ENCODE measurements around the gene DNAJC6. TPM values are rescaled to one million over a fixed set of nuclear protein-coding genes. Genes with fewer than 3 reads are reported as not detected.
"Not testable (repeated sequence)": the region's sequence is repeated elsewhere in the genome, so short reads cannot be mapped to it uniquely, and the experiment has no call there.

The DNAJC6 gene
- total RNA-seq, 1 donor from 2014 or later = 2.0 TPM

DNA sequence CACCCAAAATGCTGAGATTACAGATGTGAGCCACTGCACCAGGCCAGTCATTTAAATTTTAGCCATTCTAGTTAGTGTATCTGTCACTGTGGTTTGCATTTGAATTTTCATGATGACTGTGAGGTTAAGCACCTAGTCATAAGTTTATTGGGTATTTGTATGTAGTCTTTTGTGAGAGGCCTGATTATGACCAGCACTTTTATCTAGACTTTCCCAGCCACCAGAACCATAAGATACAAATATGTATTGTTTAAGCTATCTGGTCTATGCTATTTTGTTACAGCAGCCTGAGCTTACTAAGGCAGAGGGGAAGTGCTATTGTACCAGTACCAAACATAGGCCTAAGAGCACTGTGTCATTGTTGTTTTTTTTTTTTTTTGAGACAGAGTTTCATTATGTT, 19.9 kb upstream of the DNAJC6 start:
- intact Hi-C loops (cut with DNase I) = no loop called here
- no peak for DNase-seq
- ATAC-seq (ENCODE audit: poor library complexity) = no peak

DNA sequence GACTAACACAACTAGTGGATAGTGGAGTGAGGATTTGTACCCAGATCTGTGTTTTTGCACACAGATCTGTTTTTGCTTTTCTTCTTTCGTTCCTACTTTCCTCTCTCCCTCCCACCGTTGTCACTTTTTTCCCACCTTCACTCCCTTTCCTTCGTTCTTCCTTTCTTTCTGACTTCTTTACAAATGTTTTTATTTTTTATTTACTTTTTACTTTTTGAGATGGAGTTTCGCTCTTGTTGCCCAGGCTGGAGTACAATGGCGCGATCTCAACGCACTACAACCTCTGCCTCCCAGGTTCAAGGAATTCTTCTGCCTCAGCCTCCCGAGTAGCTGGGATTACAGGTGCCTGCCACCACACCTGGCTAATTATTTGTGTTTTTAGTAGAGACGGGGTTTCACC, 17.5 kb upstream of the DNAJC6 start:
- ATAC-seq (ENCODE audit: poor library complexity); DNase-seq; intact Hi-C loops (cut with DNase I): not testable (repeated sequence)

DNA sequence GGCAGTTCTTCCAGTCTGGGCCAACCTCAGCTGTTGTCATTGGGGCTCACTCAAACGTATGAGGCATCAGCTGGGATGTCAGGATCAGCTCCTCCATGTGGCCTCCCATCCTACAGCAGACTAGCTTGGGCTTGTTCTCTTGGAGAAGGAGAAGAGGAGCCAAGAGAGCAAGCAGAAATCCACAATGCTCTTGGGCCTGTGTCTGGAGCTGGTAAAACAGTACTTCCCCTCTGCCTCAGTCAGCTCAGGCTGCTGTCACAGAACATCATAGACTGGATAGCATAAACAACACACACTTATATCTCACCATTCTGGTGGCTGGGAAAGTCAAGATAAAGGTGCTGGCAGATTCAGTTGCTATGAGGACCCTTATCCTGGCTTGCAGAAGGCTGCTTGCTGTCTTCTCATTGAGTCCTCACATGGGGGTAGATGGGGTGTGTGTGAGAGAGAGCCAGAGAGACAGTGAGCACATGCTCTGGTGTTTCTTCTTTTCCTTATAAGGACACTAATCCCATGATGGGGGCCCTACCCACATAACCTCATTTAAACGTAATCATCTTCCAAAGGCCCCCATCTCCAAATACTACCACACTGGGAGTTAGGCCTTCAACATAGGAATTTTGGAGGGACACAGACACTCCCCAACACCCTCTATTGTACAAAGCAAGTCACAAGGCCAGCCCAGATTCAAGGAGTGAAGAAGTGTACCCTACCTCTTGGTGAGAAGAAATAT, 16.3 kb upstream of the DNAJC6 start:
- intact Hi-C loops (cut with DNase I) = no loop called here
- DNase-seq (no peak), ATAC-seq (ENCODE audit: poor library complexity) (no peak)

DNA sequence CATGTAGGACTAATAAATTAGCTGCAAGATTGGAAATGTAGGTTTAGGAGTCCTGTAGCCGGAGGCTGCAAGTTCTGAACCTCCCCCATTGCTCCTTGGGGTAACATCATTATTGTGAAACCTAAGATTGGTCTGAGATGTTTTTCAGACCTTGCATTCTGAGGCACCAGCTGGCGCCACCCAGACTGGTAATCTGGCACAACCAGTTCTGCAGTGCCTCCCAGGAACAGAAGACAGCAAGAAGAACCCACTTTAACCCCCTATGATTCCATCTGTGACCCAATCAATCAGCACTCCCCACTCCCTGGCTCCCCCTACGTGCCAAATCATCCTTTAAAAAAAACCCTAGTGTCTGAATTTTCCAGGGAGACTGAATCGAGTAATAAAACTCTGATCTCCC, 11.6 kb upstream of the DNAJC6 start:
- no peak for ATAC-seq (ENCODE audit: poor library complexity)

DNA sequence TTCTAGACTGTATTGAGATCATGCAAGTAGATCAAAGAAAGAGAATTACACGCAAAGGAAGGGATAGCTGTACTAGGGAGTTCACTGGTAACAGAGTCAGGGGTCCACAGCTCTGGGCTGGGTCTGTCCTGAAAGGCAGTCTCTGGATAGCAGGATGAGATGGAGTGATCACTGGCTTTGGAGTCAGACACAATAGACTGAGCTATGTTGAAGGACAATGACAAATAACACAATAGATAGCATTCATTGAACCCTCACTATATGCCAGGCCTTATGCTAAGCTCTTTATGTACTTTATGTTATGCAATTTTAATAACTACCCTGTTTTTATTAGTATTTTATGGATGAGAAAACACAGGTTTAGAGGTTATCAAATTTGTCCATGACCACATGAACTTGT, 10.0 kb upstream of the DNAJC6 start:
- DNase-seq (no peak), ATAC-seq (ENCODE audit: poor library complexity) (no peak)
- intact Hi-C loops (cut with DNase I) = no loop called here

More for the DNA sequence above, 11.6 kb upstream of the DNAJC6 start:
- intact Hi-C loops (cut with DNase I) = no loop called here
- DNase-seq = no peak

DNA sequence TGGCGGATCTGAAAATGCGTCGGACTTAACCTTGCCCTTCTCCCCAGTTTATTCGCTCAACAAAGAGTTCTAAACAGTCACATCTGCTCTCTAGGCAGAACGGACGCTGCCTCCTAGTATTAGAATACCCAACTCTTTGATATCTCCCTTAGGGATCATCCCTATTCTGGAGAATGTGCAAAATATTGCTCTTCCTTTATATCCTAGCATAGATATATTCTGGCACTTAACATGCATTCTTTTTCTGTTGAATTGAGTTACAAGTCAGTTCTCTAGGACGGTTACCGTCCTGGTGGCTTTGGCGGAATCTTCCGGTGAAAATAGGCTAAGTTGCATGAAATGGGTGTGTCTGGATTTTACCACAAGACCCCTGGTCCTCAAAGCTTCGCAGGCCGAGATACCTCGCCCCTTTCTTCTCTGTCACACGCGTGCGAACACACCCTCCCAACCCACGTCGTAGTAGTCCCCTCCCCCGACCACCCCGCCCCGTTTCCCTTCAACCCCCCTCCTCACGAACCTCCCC, 501 bp upstream of the DNAJC6 start:
- DNase-seq (no peak), ATAC-seq (ENCODE audit: poor library complexity) (no peak)
- intact Hi-C loops (cut with DNase I) = no loop called here

DNA sequence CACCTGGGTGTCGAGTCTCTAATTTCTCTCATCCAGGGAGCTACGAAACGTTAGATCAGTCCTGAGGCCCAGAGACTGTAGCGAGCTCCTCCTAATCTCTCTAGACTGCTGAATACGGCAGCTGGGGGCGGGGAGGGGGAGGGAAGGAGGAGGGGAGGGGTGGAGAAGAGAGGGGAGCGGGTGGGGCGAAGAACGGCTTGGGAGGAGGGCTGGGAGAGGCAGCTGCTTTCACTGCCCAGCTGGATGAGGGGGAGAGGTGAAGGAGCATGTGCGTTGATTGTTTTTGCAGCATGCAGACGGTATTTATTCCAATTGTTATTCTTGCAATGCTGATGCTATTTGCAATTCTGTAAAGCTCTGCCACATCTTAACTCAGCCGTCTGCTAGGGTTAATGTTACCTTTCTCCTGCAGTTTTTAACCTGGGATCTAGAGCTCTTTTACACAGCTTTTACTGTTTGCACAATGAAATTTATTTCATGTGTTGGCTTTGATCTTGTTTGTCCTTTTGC, 790 bp downstream of the DNAJC6 start:
- DNase-seq (no peak), ATAC-seq (ENCODE audit: poor library complexity) (peak; percentile 42)
- intact Hi-C loops (cut with DNase I) = no loop called here

DNA sequence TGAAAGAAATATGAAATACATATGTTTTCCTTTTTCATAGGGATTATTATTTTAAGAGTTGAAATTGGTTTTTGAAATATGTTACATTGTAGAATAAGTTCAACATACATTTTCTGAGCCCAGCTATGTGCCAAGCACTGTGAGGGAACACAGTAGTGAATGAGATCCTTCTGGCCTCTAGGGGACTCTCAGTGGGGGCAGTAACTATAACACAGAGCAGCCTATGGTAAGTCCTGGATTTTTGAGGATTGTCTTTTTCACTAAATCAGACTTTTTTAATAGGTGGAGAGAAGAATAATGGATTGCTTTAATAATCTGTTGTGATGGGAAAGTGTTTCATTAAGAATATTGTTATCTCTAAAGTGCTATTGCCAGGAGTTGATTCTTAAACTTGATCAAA, 2.4 kb downstream of the DNAJC6 start:
- no peak for ATAC-seq (ENCODE audit: poor library complexity)
- intact Hi-C loops (cut with DNase I) = no loop called here
- DNase-seq = no peak

DNA sequence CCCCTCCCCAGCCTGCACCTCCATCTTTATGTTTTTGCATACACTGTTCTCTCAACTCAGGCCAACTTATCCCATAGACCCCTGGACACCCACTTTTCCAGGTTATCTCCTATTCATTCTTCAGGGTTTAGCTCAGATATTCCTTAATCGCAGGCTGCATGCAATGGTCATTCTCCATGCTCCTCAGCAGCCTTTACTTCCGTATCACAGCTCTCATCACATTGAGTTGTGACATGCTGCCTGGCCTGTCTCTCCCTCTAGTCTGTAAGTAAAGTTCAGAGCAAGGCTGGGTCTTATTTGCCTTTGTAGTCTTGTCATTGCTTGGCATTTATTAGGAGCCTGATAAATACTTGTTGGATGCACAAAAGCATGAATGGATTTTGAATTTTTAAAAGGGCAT, 6.9 kb downstream of the DNAJC6 start:
- DNase-seq = no peak
- intact Hi-C loops (cut with DNase I) = no loop called here
- ATAC-seq (ENCODE audit: poor library complexity) = no peak

DNA sequence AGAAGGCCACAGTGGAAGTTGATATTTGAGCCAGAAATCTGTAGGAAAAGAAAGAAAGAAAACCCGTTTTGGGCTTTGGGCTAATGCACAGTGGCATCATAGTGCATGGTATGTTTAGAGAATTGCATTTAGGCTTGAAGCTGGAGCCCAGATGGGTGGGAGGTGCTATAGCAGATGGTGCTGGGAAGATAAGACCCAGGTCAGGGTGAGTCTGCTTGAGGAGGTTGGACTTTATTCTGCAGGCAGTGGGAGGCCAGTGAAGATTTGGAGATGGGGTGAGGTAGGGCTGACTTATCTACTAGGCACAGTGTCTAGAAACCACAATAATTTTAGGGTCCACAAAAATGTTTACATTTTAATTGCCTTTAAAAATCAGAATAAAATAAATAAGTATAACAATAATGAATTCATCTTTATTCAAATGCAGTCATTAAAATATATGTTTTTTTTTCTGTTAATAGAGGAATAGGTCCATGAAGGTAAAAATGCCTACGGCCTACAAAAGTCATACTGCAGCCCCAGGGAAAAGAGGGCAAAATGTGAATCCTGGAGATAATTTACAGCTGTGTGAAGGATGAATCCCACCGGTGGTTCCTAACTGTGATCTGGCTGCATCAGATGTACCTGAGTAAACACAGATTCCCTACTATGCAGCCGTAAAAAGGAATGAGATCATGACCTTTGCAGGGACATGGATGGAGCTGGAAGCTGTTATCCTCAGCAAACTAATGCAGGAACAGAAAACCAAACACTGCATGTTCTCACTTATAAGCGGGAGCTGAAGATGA, 8.7 kb downstream of the DNAJC6 start:
- ATAC-seq (ENCODE audit: poor library complexity) (no peak), DNase-seq (no peak)
- intact Hi-C loops (cut with DNase I) = no loop called here

DNA sequence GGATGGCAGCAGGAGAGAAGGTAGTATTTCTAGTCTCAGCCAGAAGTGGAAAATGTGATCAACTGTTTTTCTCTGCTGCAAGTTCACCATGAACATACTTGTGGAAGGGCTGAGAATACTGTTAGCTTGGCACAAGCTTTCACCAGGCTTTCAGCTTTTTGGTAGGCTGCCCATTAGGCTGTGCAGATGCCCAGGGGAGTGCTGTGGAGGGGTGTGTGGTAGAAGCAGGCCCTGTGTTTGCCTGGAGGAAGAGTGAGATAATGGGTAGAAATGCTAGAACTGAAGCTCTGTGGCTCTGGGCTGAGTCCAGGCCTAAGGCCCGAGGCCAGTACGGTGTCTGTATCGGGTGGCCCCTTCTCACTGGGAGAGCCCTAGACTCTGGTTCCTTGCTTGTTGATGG, 9.8 kb downstream of the DNAJC6 start:
- DNase-seq (no peak), ATAC-seq (ENCODE audit: poor library complexity) (peak; percentile 53)
- intact Hi-C loops (cut with DNase I) = no loop called here

DNA sequence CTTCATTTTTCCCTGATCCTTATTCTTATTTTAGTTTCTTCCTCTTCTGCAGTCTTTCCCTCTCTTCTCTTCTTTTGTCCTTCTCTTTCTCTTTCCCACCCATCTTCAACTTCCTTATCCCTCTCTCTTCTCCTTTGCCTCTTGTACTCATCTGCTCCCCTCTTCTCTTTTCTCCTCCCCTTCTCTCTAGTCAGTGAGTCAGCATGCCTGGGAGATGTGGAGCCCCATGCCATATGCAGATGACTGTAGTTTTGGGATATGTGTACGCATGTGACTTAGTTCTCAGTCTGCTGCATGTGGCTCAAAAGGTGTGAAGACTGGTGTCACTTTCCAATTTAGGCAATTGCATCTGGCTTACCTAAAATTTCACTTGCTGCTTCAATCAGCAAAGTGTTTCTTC, 10.4 kb downstream of the DNAJC6 start:
- no peak for DNase-seq
- intact Hi-C loops (cut with DNase I) = no loop called here

DNA sequence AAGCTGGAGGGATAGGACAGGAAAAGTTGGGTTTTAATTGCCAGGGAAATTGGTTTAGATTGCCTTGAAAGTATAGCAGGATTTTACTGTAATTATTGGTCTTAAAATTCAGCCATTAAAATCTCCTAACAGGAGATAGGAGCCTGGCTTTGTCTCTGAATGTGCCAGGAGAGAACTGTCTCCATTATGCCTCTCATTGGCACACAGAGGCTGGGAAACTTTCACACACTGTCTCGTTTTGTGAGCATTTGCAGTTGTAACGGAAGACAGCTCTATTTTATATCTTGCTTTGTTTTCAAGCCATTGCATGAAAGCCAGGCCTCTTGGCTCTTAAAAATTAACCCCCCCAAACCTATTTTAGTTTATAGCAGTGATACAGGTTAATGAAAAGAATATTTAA, 12.5 kb downstream of the DNAJC6 start:
- no peak for ATAC-seq (ENCODE audit: poor library complexity)
- no peak for DNase-seq
- intact Hi-C loops (cut with DNase I) = no loop called here

More for the DNA sequence above, 10.4 kb downstream of the DNAJC6 start:
- ATAC-seq (ENCODE audit: poor library complexity) = no peak

DNA sequence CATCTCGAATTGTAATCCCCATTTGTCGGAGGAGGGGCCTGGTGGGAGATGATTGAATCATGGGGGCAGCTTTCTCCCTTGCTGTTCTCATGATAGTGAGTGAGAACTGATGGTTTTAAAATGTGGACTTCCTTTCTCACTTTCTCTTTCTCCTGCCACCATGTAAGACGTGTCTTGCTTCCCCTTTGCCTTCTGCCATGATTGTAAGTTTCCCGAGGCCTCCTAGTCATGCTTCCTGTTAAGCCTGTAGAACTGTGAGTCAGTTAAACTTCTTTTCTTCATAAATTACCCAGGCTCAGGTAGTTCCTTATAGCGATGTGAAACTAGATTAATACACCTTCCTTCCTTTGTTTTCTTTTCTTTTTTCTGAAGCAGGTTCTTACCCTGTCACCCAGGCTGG, 13.9 kb downstream of the DNAJC6 start:
- intact Hi-C loops (cut with DNase I) = no loop called here
- ATAC-seq (ENCODE audit: poor library complexity) (no peak), DNase-seq (no peak)

DNA sequence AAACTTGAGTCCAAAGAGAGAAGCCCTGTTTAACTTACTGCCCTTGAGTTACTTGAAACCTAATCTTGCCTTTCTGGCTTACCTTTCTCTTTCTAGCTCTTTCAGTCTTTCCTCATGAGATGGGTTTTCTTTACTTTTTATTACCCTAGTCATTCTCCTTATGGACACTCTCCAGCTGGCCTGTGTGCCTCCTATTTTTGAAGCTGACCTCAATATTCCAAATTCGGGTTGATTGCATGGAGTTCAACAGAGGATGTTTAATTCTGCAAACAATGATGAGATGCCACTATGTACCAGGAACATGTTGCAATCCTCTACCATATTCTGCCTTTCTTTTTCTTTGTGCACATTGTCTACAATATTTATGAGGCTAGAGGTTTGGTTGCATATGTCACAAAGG, 20.7 kb downstream of the DNAJC6 start:
- ATAC-seq (ENCODE audit: poor library complexity) = no peak
- intact Hi-C loops (cut with DNase I) = no loop called here
- DNase-seq = no peak

DNA sequence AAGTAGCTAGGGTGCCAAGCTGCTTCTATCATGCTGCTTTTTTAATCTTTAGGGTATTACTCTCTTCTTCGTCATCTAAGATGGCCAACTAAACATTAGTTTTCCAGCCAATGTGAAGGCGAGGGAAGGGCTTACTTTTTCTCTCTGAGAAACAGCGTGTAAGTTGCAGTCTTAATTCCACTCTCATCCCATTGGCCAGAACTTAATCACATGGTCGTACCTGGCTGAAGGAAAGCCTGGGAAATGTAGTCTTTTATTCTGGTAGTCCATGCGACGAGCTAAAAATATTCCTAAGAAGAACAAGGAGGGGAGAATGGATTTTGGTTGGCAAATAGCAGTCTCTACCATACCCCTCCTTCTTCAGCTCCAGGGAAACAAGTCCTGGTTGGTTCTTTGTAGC, 21.5 kb downstream of the DNAJC6 start:
- ATAC-seq (ENCODE audit: poor library complexity) (no peak), DNase-seq (no peak)
- intact Hi-C loops (cut with DNase I) = no loop called here

DNA sequence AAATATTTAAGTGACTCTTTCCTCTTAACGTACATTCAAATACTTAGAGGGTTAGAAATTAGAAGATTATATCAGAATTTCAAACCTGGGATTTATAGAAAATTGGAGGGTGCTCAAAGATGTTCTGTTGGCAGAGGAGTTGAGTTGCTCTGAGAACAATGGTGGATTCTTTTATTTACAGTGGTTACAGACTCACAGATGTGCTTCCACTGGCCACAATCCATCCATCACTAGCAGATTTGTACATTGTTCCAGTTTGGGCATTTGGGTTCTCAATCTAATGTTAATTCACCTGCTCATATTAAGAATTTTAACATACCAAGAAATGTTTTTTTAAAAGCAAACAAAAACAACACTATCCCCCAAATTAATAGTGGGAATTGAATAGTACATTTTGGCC, 23.5 kb downstream of the DNAJC6 start:
- ATAC-seq (ENCODE audit: poor library complexity) (no peak), DNase-seq (no peak)
- intact Hi-C loops (cut with DNase I) = no loop called here

DNA sequence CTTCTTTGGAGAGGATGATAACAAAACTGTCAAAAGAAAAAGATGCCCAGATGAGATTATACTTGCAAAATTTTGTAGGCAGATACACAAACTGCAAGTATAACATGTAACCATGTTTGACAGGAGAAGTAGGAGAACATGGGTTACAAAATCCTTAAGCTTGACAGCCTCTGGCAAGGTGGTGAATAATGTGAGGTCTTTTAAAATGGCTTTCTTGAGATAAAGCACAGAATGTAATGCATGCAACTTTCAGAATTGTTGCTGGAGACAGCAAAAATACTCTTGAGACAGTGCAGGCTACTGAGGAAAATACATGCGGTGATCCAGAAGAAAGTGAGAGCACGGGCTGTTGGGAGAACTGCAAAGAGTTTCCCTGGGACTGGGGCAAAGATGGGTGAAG, 24.7 kb downstream of the DNAJC6 start:
- intact Hi-C loops (cut with DNase I) = no loop called here
- DNase-seq (no peak), ATAC-seq (ENCODE audit: poor library complexity) (no peak)

DNA sequence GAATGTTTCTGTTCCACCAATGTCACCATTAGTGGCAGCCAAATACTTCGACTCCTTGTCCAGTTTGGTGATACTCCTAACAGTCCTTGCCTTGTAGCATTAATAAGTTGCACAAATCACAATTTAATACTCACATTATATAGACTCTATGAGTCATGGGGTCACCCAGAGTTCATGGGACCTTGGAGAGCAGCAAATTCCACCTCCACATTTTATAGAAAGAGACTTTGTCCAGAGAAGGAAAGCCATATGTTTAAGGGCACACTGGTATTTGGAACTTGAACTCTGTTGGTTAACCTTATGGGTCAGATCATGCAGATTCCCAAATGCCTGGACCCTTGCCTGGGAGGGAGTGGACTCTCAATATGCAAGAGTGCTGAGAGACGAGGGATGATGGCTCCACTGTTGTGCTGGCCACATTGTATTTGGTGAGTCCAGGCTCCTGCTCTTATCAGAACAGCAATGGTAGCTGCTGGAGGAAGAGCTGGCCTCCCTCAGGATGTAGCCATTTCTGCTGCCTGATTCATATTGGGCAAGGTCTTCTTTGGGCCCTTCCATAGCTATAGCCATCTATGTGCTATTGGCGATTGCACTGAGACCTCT, 30.6 kb downstream of the DNAJC6 start:
- ATAC-seq (ENCODE audit: poor library complexity) = no peak

DNA sequence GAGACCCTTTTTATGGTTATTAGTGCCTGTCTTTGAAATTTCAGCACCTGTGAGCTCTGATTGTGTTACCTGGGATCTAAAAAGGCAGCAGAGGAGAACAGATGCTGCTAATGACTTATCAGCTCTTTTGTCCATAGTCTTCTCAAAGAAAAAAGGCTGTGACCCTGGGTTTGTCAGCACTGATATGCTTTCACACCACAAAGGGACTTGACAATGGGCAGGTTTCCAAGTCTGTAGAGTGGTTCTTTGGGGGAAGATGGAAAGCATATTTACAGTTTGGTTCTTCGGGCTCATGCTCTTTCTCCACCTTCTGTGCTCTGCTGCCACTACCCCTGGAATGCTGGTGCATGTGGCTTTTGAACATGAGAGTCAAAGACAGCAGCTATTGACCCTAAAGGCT, 32.0 kb downstream of the DNAJC6 start:
- DNase-seq (no peak), ATAC-seq (ENCODE audit: poor library complexity) (no peak)
- intact Hi-C loops (cut with DNase I) = no loop called here

More for the DNA sequence above, 30.6 kb downstream of the DNAJC6 start:
- no peak for DNase-seq
- intact Hi-C loops (cut with DNase I) = no loop called here

Measured in Right ventricle myocardium superior (tissue), 1 donor.